HCT116 (cell line): ENCODE measurements around the gene NAALADL2. TPM values are rescaled to one million over a fixed set of nuclear protein-coding genes. Genes with fewer than 3 reads are reported as not detected.

Experiments used
- ATAC-seq: fragments of 200-7000 bp; cut with Tn5 transposase; 2 replicates; pipeline ENCODE4 v1.9.1; 2020; ENCODE audit warnings: mild to moderate bottlenecking, moderate library complexity
- BruUV-seq: library from RNA; stranded (reverse); fragments of 400-500 nt; replicated peaks from 2 replicates; lab custom pipeline; 2021; lab: Mats Ljungman, UMichigan
- CTCF ChIA-PET: fragments of 300-600 bp; sonication (Branson Sonifier 250); formaldehyde crosslinking; loops from one replicate; lab custom pipeline; 2021; ENCODE audit warnings: antibody characterized with exemption; lab: Charles Lee
- POLR2A ChIA-PET: fragments of 300-600, 350-600 bp; sonication (Branson Sonifier 250); formaldehyde crosslinking; loops from one replicate; lab custom pipeline; 2021; ENCODE audit warnings: antibody characterized with exemption; lab: Charles Lee
- RAD21 ChIA-PET, 2 experiments: fragments of 300-600 bp; sonication (Branson Sonifier 250); formaldehyde crosslinking; loops; one replicate each; lab custom pipeline; 2023; ENCODE audit warnings: low total read pairs in 2 of 2; ENCODE audit not compliant: uncharacterized antibody in 2 of 2, unreplicated experiment in 2 of 2, low non-redundant PET in 1 of 2; lab: Charles Lee
- DNase-seq: peaks from one replicate; pipeline ENCODE4 v3.0.0-alpha.2; 2010; ENCODE audit warnings: low read depth, low spot score
- H2AFZ ChIP-seq: fragments of 200-600 bp; shearing (Covaris generic), sonication (generic); 2 replicates; pipeline ENCODE4 v1.6.1; 2017; ENCODE audit warnings: low read depth, mixed run types, mixed read lengths, antibody characterized with exemption, low read length; ENCODE audit not compliant: poor library complexity, severe bottlenecking
- H3K27ac ChIP-seq: 2 replicates; pipeline ENCODE4 v1.5.1; 2012; ENCODE audit warnings: low read depth, low read length
- H3K27me3 ChIP-seq: fragments of 200-600 bp; sonication (generic); 2 replicates; pipeline ENCODE4 v1.6.1; 2016; ENCODE audit warnings: mixed run types, low read length, mixed read lengths; ENCODE audit not compliant: insufficient read depth
- H3K36me3 ChIP-seq, 2 experiments: fragments of 200-500 bp in 1 of 2; fragments of 200-600 bp in 1 of 2; sonication (Bioruptor generic) in 1 of 2; sonication (generic) in 1 of 2; 2 replicates each; pipeline versions ENCODE4 v1.5.1 to v1.6.1; 2014 to 2016; ENCODE audit warnings: low read length in 2 of 2, inconsistent platforms in 1 of 2, mixed read lengths in 1 of 2, mixed run types in 1 of 2; ENCODE audit not compliant: insufficient read depth in 2 of 2, control insufficient read depth in 1 of 2
- H3K4me1 ChIP-seq, 2 experiments: fragments of 200-600 bp in 1 of 2; sonication (generic) in 1 of 2; 2 replicates each; pipeline versions ENCODE4 v1.5.1 to v1.6.1; 2012 to 2017; ENCODE audit warnings: low read length in 2 of 2, inconsistent platforms in 1 of 2, mild to moderate bottlenecking in 1 of 2, mixed read lengths in 1 of 2, mixed run types in 1 of 2, moderate library complexity in 1 of 2; ENCODE audit not compliant: insufficient read depth in 2 of 2, control insufficient read depth in 1 of 2
- H3K4me2 ChIP-seq: fragments of 200-600 bp; sonication (generic); 2 replicates; pipeline ENCODE4 v1.6.1; 2017; ENCODE audit warnings: mixed run types, low read length, mixed read lengths
- H3K4me3 ChIP-seq, 2 experiments: fragments of 200-600 bp in 1 of 2; sonication (generic) in 1 of 2; replicated peaks in 1 of 2; 2 replicates each; pipeline ENCODE4 v1.5.1; 2011 to 2016; ENCODE audit warnings: low read length in 2 of 2, control low read depth in 1 of 2, low read depth in 1 of 2, mild to moderate bottlenecking in 1 of 2, mixed read lengths in 1 of 2, mixed run types in 1 of 2
- H3K79me2 ChIP-seq: fragments of 200-600 bp; sonication (generic); 2 replicates; pipeline ENCODE4 v1.6.1; 2017; ENCODE audit warnings: mild to moderate bottlenecking, mixed run types, low read length, moderate library complexity, mixed read lengths; ENCODE audit not compliant: insufficient read depth
- H3K9ac ChIP-seq: fragments of 200-600 bp; sonication (generic); 2 replicates; pipeline ENCODE4 v1.6.1; 2016; ENCODE audit warnings: low read length, mixed read lengths
- H3K9me2 ChIP-seq: fragments of 200-600 bp; sonication (generic), shearing (Covaris generic); 2 replicates; pipeline ENCODE4 v1.6.1; 2017; ENCODE audit warnings: mixed run types, mild to moderate bottlenecking, moderate library complexity; ENCODE audit not compliant: insufficient read depth
- H3K9me3 ChIP-seq, 2 experiments: fragments of 200-500 bp in 1 of 2; fragments of 200-600 bp in 1 of 2; sonication (Bioruptor generic) in 1 of 2; sonication (generic) in 1 of 2; 2 replicates each; pipeline ENCODE4 v1.6.1; 2014 to 2017; ENCODE audit warnings: low read length in 2 of 2, mixed read lengths in 2 of 2, inconsistent platforms in 1 of 2, low read depth in 1 of 2, mild to moderate bottlenecking in 1 of 2, mixed run types in 1 of 2, moderate library complexity in 1 of 2; ENCODE audit not compliant: control insufficient read depth in 1 of 2, insufficient read depth in 1 of 2
- H4K20me1 ChIP-seq: fragments of 200-600 bp; sonication (generic), shearing (Covaris generic); 2 replicates; pipeline ENCODE4 v1.6.1; 2017; ENCODE audit warnings: mixed run types, mild to moderate bottlenecking, moderate library complexity; ENCODE audit not compliant: insufficient read depth
- CBX3 ChIP-seq: IDR thresholded peaks from 2 replicates; pipeline ENCODE4 v1.6.1; 2012; ENCODE audit warnings: low read depth
- CEBPB ChIP-seq: IDR thresholded peaks from 2 replicates; pipeline ENCODE4 v1.6.1; 2012; ENCODE audit warnings: low read depth
- SIN3A ChIP-seq: IDR thresholded peaks from 2 replicates; pipeline ENCODE4 v1.6.1; 2012; ENCODE audit warnings: low read depth
- intact Hi-C: fragments of 100-400 bp; cut with micrococcal nuclease; formaldehyde crosslinking; loops from 2 replicates; pipeline ENCODE4 v1.10.0; 2022
- total RNA-seq: library from RNA; stranded (reverse); gene quantifications from one replicate; pipeline ENCODE4 v1.2.1, GENCODE V29; 2021; ENCODE audit not compliant: unreplicated experiment
- TF ChIP-seq, protein P1 (sequence below): IDR thresholded peaks from 2 replicates; pipeline ENCODE4 v1.6.1; 2012

NAALADL2 gene
- total RNA-seq, 1 experiment from 2014 or later = 2.9 TPM

GRCh38 chr3:175493301-175493700, 634.2 kb downstream of the NAALADL2 start:
- intact Hi-C loops = no loop called here
- RAD21 ChIA-PET = no interaction called here
- Histone ChIP-seq H4K20me1 (no peaks in the 10 kb centered on the region), H3K9me2 (no peaks in the 10 kb centered on the region), H3K27me3 (no peaks in the 10 kb centered on the region), H3K9me3 (no peaks in the 10 kb centered on the region; a peak in 1 of 4 replicates), H3K9ac (no peak overlapping the region), H3K36me3 (no peaks in the 10 kb centered on the region), H3K27ac (no peak overlapping the region), H2AFZ (no peak overlapping the region), H3K4me1 (no peaks in the 10 kb centered on the region), H3K4me2 (no peak overlapping the region), H3K79me2 (no peaks in the 10 kb centered on the region), H3K4me3 (no peak overlapping the region)
- BruUV-seq = no TSS peak
- CTCF ChIA-PET = no interaction called here
- TF ChIP-seq, protein P1, sequence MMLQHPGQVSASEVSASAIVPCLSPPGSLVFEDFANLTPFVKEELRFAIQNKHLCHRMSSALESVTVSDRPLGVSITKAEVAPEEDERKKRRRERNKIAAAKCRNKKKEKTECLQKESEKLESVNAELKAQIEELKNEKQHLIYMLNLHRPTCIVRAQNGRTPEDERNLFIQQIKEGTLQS = no peak
- no peak for TF ChIP-seq CEBPB
- DNase-seq (no peak), ATAC-seq (no peak)
- POLR2A ChIA-PET = no interaction called here

DNA sequence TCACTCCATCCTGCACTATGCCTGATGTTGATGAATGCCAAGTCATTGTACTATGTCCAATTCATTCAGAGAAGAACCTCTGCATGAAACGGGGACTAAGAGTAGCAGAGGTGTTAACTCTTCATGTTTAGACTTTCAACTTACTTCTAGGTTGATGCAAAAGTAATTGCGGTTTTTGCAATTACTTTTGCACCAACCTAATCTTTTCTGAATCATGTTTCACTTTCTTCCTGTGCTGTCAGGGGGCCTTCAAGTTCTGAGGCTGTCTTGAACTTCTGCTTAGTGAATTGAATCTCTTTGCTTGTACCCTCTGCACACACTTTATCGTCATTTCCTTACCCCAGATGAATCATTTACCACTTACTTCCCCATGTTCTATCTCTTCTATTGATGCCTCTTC, 636.2 kb downstream of the NAALADL2 start:
- RAD21 ChIA-PET = no interaction called here
- Histone ChIP-seq H2AFZ (no peak overlapping the region), H3K4me2 (no peak overlapping the region), H4K20me1 (no peaks in the 10 kb centered on the region), H3K9me2 (no peaks in the 10 kb centered on the region), H3K4me1 (no peaks in the 10 kb centered on the region), H3K27me3 (no peaks in the 10 kb centered on the region), H3K4me3 (no peak overlapping the region), H3K9ac (no peak overlapping the region), H3K27ac (no peak overlapping the region), H3K36me3 (no peaks in the 10 kb centered on the region), H3K79me2 (no peaks in the 10 kb centered on the region), H3K9me3 (no peaks in the 10 kb centered on the region; a peak in 1 of 4 replicates)
- BruUV-seq = no TSS peak
- intact Hi-C loops = no loop called here
- no peak for DNase-seq
- TF ChIP-seq CBX3 (no peak), SIN3A (no peak)
- POLR2A ChIA-PET = no interaction called here
- no peak for ATAC-seq
- CTCF ChIA-PET = no interaction called here
